Dermis microvascular lymphatic vessel endothelial cell (primary cell): ENCODE data around the gene KRTAP4-4. TPM values are rescaled to one million over a fixed set of nuclear protein-coding genes. Genes with fewer than 3 reads are reported as not detected.

Source experiments
- DNase-seq, 2 donors: peaks; one replicate each; pipeline versions ENCODE4 v3.0.0 to v3.0.0-alpha.2; 2010; ENCODE audit warnings: low read depth in 2 of 2
- total RNA-seq: library from RNA; depleted of rRNA; stranded (reverse); fragments of >200 nt; gene quantifications from 2 replicates; pipeline ENCODE4 v1.2.1, GENCODE V29; 2014

Gene KRTAP4-4
- total RNA-seq, 1 donor from 2014 or later = not detected

DNA sequence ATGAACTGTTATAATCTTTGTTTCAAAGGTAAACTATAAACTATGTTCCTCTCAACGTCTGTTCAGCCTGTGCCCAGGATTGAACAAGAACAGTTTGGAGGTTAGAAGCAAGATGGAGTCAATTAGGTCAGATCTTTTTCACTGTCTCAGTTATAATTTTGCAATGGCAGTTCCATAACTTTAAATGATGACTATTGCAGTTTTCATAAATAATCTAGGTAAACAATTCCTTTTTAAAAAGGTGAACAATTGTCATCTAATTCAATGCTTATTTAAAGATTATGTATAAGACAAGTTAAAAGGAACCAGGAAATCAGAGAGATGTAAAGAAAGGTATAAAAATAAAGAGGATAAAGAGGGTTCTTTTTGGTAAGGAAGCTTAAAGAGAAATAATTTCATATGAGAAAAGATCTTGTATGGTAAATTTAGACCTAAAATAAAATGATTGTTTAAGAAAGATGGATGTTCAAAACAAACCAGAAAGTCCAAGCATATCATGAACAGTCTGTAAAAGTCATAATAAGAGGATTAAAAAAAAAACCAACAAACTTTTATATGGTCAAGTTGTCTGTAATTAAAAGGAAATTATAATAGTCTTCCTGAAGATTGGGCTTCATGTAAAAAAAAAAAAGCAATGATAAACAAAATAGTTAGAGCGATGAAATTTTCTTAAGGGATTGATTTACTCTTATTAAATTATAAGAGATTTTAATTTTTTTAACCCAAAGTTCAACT lies 49.2 kb downstream of the KRTAP4-4 start:
- DNase-seq = no peak

Other genes with a start within 250 kb of the KRTAP4-4 start
- 2.1 TPM in 1 of 2 replicates, not detected in the other for gene KRT23, start 223.1 kb downstream of the KRTAP4-4 start, total RNA-seq
- gene KRT39, start 193.8 kb downstream of the KRTAP4-4 start, total RNA-seq = not detected in 2 replicates
- not detected in 2 replicates for gene KRT40, start 176.4 kb downstream of the KRTAP4-4 start, total RNA-seq
- gene KRTAP3-3, start 166.6 kb downstream of the KRTAP4-4 start, total RNA-seq = not detected in 2 replicates
- gene KRTAP3-2, start 160.8 kb downstream of the KRTAP4-4 start, total RNA-seq = not detected in 2 replicates
- not detected in 2 replicates for gene KRTAP3-1, start 151.6 kb downstream of the KRTAP4-4 start, total RNA-seq
- gene KRTAP1-5, start 133.5 kb downstream of the KRTAP4-4 start, total RNA-seq = not detected in 2 replicates
- gene KRTAP1-4, start 130.6 kb downstream of the KRTAP4-4 start, total RNA-seq = not detected in 2 replicates
- gene KRTAP1-3, start 125.9 kb downstream of the KRTAP4-4 start, total RNA-seq = not detected in 2 replicates
- gene KRTAP1-1, start 119.3 kb downstream of the KRTAP4-4 start, total RNA-seq = not detected in 2 replicates
- gene KRTAP2-1, start 113.4 kb downstream of the KRTAP4-4 start, total RNA-seq = not detected in 2 replicates
- not detected in 2 replicates for gene KRTAP2-2, start 105.5 kb downstream of the KRTAP4-4 start, total RNA-seq
- gene KRTAP2-3, start 100.6 kb downstream of the KRTAP4-4 start, total RNA-seq = not detected in 2 replicates
- not detected in 2 replicates for gene KRTAP2-4, start 94.9 kb downstream of the KRTAP4-4 start, total RNA-seq
- not detected in 2 replicates for gene KRTAP4-7, start 76.6 kb downstream of the KRTAP4-4 start, total RNA-seq
- gene KRTAP4-8, start 62.6 kb downstream of the KRTAP4-4 start, total RNA-seq = not detected in 2 replicates
- not detected in 2 replicates for gene KRTAP4-16, start 58.5 kb downstream of the KRTAP4-4 start, total RNA-seq
- not detected in 2 replicates for gene KRTAP4-9, start 55.4 kb downstream of the KRTAP4-4 start, total RNA-seq
- gene KRTAP4-11, start 42.4 kb downstream of the KRTAP4-4 start, total RNA-seq = not detected in 2 replicates
- gene KRTAP4-12, start 36.6 kb downstream of the KRTAP4-4 start, total RNA-seq = not detected in 2 replicates
- gene KRTAP4-6, start 20.2 kb downstream of the KRTAP4-4 start, total RNA-seq = not detected in 2 replicates
- gene KRTAP4-5, start 10.9 kb downstream of the KRTAP4-4 start, total RNA-seq = not detected in 2 replicates
- not detected in 2 replicates for gene KRTAP4-3, start 7.5 kb upstream of the KRTAP4-4 start, total RNA-seq
- gene KRTAP4-2, start 17.5 kb upstream of the KRTAP4-4 start, total RNA-seq = not detected in 2 replicates
- not detected in 2 replicates for gene KRTAP4-1, start 24.2 kb upstream of the KRTAP4-4 start, total RNA-seq
- not detected in 2 replicates for gene KRTAP9-1, start 29.1 kb upstream of the KRTAP4-4 start, total RNA-seq
- not detected in 2 replicates for gene KRTAP9-2, start 65.9 kb upstream of the KRTAP4-4 start, total RNA-seq
- gene KRTAP9-3, start 71.7 kb upstream of the KRTAP4-4 start, total RNA-seq = not detected in 2 replicates
- not detected in 2 replicates for gene KRTAP9-8, start 77.3 kb upstream of the KRTAP4-4 start, total RNA-seq
- gene KRTAP9-4, start 88.9 kb upstream of the KRTAP4-4 start, total RNA-seq = not detected in 2 replicates
- gene KRTAP9-9, start 94.6 kb upstream of the KRTAP4-4 start, total RNA-seq = not detected in 2 replicates
- gene KRTAP9-6, start 104.6 kb upstream of the KRTAP4-4 start, total RNA-seq = not detected in 2 replicates
- gene KRTAP9-7, start 115.0 kb upstream of the KRTAP4-4 start, total RNA-seq = not detected in 2 replicates
- gene KRTAP29-1, start 142.1 kb upstream of the KRTAP4-4 start, total RNA-seq = not detected in 2 replicates
- gene KRTAP16-1, start 148.6 kb upstream of the KRTAP4-4 start, total RNA-seq = not detected in 2 replicates
- gene KRTAP17-1, start 155.0 kb upstream of the KRTAP4-4 start, total RNA-seq = not detected in 2 replicates
- gene KRT33A, start 190.1 kb upstream of the KRTAP4-4 start, total RNA-seq = not detected in 2 replicates
- gene KRT33B, start 209.1 kb upstream of the KRTAP4-4 start, total RNA-seq = not detected in 2 replicates
- under 0.01 TPM in 1 of 2 replicates, not detected in the other for gene KRT34, start 221.6 kb upstream of the KRTAP4-4 start, total RNA-seq
- not detected in 2 replicates for gene KRT31, start 236.9 kb upstream of the KRTAP4-4 start, total RNA-seq